GM12801 (cell line): ENCODE data around the gene FAM53A.

Experiments
- CTCF ChIP-seq: IDR thresholded peaks from one replicate; pipeline ENCODE4 v1.5.1; 2011; ENCODE audit warnings: control low read depth; ENCODE audit not compliant: insufficient read length; ENCODE audit errors: extremely low read depth

The FAM53A gene

GRCh38 chr4:1593881-1594345 is 90.2 kb downstream of the FAM53A start:
- no peak for TF ChIP-seq CTCF

- TF ChIP-seq CTCF: no peak
Observed at GRCh38 chr4:1593458-1593857, 90.7 kb downstream of the FAM53A start.

GRCh38 chr4:1592709-1593417 is 91.2 kb downstream of the FAM53A start:
- no peak for TF ChIP-seq CTCF

GRCh38 chr4:1592068-1592708 is 91.9 kb downstream of the FAM53A start:
- TF ChIP-seq CTCF: no peak

GRCh38 chr4:1591107-1591506 is 93.0 kb downstream of the FAM53A start:
- no peak for TF ChIP-seq CTCF

- no peak for TF ChIP-seq CTCF
Observed at GRCh38 chr4:1590244-1590643, 93.9 kb downstream of the FAM53A start.
